Measurements from ENCODE around the gene IZUMO4.

The IZUMO4 gene, protein sequence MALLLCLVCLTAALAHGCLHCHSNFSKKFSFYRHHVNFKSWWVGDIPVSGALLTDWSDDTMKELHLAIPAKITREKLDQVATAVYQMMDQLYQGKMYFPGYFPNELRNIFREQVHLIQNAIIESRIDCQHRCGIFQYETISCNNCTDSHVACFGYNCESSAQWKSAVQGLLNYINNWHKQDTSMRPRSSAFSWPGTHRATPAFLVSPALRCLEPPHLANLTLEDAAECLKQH

GRCh38 chr19:2096480-2097202 lies at the start of gene IZUMO4:
TSS of gene IZUMO4 (plus strand) at chr19:2096915. CDS start at chr19:2096946, 31 bp downstream.
- H3K36me3 ChIP-seq (ENCODE audit: control insufficient read depth, insufficient read depth, low read length) = peaks cover 22% of the 10 kb centered on the region
- peak within 1 kb of the TSS; percentile 46; the same call in 1 of the 2 replicates for H3K27ac ChIP-seq (ENCODE audit: low read depth, low read length)
- H3K9ac ChIP-seq (ENCODE audit: low read length) = peak within 1 kb of the TSS; percentile 68
- no peaks in the 10 kb centered on the region for H3K27me3 ChIP-seq (ENCODE audit: control insufficient read depth, insufficient read depth, low read length)
- H3K4me1 ChIP-seq (ENCODE audit: control insufficient read depth, insufficient read depth, low read length) = peaks cover 5% of the 10 kb centered on the region; the same call in 1 of the 2 replicates
- H3K9me3 ChIP-seq (ENCODE audit: control insufficient read depth, insufficient read depth, low read depth, low read length) = no peaks in the 10 kb centered on the region
- H3K4me3 ChIP-seq (ENCODE audit: low read depth, low read length) = peak within 1 kb of the TSS; percentile 77

DNA sequence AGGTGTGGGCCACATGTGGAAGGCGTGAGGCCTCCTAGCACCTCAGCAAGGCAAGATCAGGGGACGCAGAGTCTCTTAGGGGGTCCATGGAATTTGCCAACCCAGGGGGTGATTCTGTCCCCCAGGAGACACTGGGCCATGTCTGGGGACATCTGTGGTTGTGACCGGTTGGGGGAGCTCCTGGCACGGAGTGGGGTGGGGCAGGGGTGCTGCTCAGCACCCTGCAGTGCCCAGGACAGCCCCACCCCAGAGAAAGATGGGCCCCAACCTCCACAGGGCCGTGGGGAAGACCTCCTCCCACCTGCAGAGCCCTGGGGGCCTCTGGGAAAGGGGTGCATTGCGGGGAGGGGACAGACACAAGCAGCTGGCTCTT lies 49.7 kb upstream of the IZUMO4 start:
- Histone ChIP-seq H3K27ac (ENCODE audit: low read depth, low read length) (no peak overlapping the region), H3K4me1 (ENCODE audit: control insufficient read depth, insufficient read depth, low read length) (peaks cover 28% of the 10 kb centered on the region), H3K36me3 (ENCODE audit: control insufficient read depth, insufficient read depth, low read length) (peaks cover 45% of the 10 kb centered on the region), H3K9ac (ENCODE audit: low read length) (no peak overlapping the region), H3K4me3 (ENCODE audit: low read depth, low read length) (no peak overlapping the region), H3K27me3 (ENCODE audit: control insufficient read depth, insufficient read depth, low read length) (no peaks in the 10 kb centered on the region), H3K9me3 (ENCODE audit: control insufficient read depth, insufficient read depth, low read depth, low read length) (no peaks in the 10 kb centered on the region)

DNA sequence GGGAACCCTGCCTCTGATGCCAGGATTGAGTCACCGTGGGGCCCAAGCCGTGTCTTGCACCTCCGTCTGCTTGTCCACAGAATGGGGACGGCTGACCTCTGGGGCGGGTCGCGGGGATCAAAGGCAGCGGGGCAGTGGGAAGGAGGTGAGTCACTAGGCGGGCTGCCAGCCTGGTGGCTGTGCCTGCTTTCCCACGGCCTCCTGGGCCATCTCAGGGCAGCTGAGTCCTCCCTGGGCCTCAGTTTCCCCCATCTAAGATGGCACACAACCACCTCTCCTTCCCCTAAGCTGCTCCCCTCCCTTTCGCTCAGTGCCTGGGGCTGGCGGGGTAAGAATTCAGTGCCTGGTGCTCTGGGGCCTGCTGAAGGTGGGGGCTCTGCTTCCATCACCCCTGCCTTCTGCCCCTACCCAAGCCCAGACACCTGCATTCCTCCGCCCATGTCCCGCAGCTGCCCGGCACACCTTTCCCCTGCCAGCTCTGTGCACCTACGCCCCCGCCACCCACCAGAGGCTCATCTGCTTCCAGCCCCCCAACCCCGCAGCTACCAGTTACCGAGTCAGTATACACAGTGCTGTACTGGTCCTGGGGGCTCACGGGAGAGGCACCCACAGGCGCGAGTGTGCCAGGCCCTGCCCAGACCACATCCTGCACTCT lies 49.1 kb upstream of the IZUMO4 start:
- no peaks in the 10 kb centered on the region for H3K27me3 ChIP-seq (ENCODE audit: control insufficient read depth, insufficient read depth, low read length)
- H3K4me3 ChIP-seq (ENCODE audit: low read depth, low read length) = no peak overlapping the region
- peaks cover 43% of the 10 kb centered on the region for H3K36me3 ChIP-seq (ENCODE audit: control insufficient read depth, insufficient read depth, low read length)
- H3K9me3 ChIP-seq (ENCODE audit: control insufficient read depth, insufficient read depth, low read depth, low read length) = no peaks in the 10 kb centered on the region
- H3K27ac ChIP-seq (ENCODE audit: low read depth, low read length) = no peak overlapping the region; the same call in 1 of the 2 replicates
- no peak overlapping the region for H3K9ac ChIP-seq (ENCODE audit: low read length)
- peaks cover 24% of the 10 kb centered on the region for H3K4me1 ChIP-seq (ENCODE audit: control insufficient read depth, insufficient read depth, low read length)

- Histone ChIP-seq H3K4me3 (ENCODE audit: low read depth, low read length) (no peak overlapping the region), H3K27ac (ENCODE audit: low read depth, low read length) (no peak overlapping the region; the same call in 1 of the 2 replicates), H3K9ac (ENCODE audit: low read length) (no peak overlapping the region), H3K36me3 (ENCODE audit: control insufficient read depth, insufficient read depth, low read length) (peaks cover 36% of the 10 kb centered on the region), H3K9me3 (ENCODE audit: control insufficient read depth, insufficient read depth, low read depth, low read length) (no peaks in the 10 kb centered on the region), H3K4me1 (ENCODE audit: control insufficient read depth, insufficient read depth, low read length) (peaks cover 17% of the 10 kb centered on the region; the same call in 1 of the 2 replicates), H3K27me3 (ENCODE audit: control insufficient read depth, insufficient read depth, low read length) (no peaks in the 10 kb centered on the region)
Measured at GRCh38 chr19:2048104-2048958, 48.4 kb upstream of the IZUMO4 start.

- H3K27ac ChIP-seq (ENCODE audit: low read depth, low read length) = no peak overlapping the region
- no peaks in the 10 kb centered on the region for H3K27me3 ChIP-seq (ENCODE audit: control insufficient read depth, insufficient read depth, low read length)
- peaks cover 17% of the 10 kb centered on the region; the same call in 1 of the 2 replicates for H3K4me1 ChIP-seq (ENCODE audit: control insufficient read depth, insufficient read depth, low read length)
- H3K9ac ChIP-seq (ENCODE audit: low read length) = peak overlapping the region; percentile 79
- peaks cover 33% of the 10 kb centered on the region for H3K36me3 ChIP-seq (ENCODE audit: control insufficient read depth, insufficient read depth, low read length)
- peak overlapping the region; percentile 95 for H3K4me3 ChIP-seq (ENCODE audit: low read depth, low read length)
- no peaks in the 10 kb centered on the region for H3K9me3 ChIP-seq (ENCODE audit: control insufficient read depth, insufficient read depth, low read depth, low read length)
Measured at GRCh38 chr19:2048959-2049740, 47.6 kb upstream of the IZUMO4 start.

DNA sequence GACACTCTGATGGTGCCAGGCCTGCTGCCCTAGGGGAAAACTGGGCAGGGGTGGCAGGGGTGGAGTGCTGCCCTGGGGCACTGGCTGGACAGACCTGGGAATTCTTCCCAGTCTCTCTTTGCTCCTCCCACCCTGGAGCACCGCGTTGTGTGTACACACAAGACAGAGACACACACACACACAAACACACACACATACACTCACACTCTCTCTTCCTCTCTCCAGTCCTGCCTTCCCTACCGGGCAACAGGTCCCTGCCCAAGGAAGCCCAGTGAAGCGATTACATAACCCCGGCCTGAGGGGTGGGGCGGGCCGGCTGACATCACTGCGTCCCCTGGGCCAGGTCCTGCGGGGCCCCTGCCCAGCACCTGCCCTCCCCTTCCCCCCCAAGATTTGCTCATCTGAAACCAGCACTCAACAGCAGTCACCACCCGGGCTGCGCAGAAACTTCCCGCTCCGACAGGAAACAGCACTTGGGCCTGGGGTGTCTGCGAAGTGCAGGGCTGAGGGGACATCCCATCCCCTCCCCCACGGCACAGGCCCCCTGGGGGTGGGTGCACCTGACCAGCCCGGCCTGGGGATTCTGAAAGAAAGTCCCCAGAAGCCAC lies 46.9 kb upstream of the IZUMO4 start:
- H3K36me3 ChIP-seq (ENCODE audit: control insufficient read depth, insufficient read depth, low read length) = peaks cover 29% of the 10 kb centered on the region
- peaks cover 17% of the 10 kb centered on the region; the same call in 1 of the 2 replicates for H3K4me1 ChIP-seq (ENCODE audit: control insufficient read depth, insufficient read depth, low read length)

GRCh38 chr19:2050349-2050990 lies 46.2 kb upstream of the IZUMO4 start:
- H3K9me3 ChIP-seq (ENCODE audit: control insufficient read depth, insufficient read depth, low read depth, low read length) = no peaks in the 10 kb centered on the region
- H3K27me3 ChIP-seq (ENCODE audit: control insufficient read depth, insufficient read depth, low read length) = no peaks in the 10 kb centered on the region
- peak overlapping the region; percentile 79 for H3K9ac ChIP-seq (ENCODE audit: low read length)
- peak overlapping the region; percentile 77; the same call in 1 of the 2 replicates for H3K27ac ChIP-seq (ENCODE audit: low read depth, low read length)
- H3K4me3 ChIP-seq (ENCODE audit: low read depth, low read length) = peak overlapping the region; percentile 95
- peaks cover 22% of the 10 kb centered on the region for H3K36me3 ChIP-seq (ENCODE audit: control insufficient read depth, insufficient read depth, low read length)
- peaks cover 18% of the 10 kb centered on the region; the same call in 1 of the 2 replicates for H3K4me1 ChIP-seq (ENCODE audit: control insufficient read depth, insufficient read depth, low read length)

More for the DNA sequence above, 46.9 kb upstream of the IZUMO4 start:
- Histone ChIP-seq H3K27me3 (ENCODE audit: control insufficient read depth, insufficient read depth, low read length) (no peaks in the 10 kb centered on the region), H3K4me3 (ENCODE audit: low read depth, low read length) (peak overlapping the region; percentile 95), H3K9ac (ENCODE audit: low read length) (peak overlapping the region; percentile 79), H3K9me3 (ENCODE audit: control insufficient read depth, insufficient read depth, low read depth, low read length) (no peaks in the 10 kb centered on the region), H3K27ac (ENCODE audit: low read depth, low read length) (peak overlapping the region; percentile 77; the same call in 1 of the 2 replicates)

DNA sequence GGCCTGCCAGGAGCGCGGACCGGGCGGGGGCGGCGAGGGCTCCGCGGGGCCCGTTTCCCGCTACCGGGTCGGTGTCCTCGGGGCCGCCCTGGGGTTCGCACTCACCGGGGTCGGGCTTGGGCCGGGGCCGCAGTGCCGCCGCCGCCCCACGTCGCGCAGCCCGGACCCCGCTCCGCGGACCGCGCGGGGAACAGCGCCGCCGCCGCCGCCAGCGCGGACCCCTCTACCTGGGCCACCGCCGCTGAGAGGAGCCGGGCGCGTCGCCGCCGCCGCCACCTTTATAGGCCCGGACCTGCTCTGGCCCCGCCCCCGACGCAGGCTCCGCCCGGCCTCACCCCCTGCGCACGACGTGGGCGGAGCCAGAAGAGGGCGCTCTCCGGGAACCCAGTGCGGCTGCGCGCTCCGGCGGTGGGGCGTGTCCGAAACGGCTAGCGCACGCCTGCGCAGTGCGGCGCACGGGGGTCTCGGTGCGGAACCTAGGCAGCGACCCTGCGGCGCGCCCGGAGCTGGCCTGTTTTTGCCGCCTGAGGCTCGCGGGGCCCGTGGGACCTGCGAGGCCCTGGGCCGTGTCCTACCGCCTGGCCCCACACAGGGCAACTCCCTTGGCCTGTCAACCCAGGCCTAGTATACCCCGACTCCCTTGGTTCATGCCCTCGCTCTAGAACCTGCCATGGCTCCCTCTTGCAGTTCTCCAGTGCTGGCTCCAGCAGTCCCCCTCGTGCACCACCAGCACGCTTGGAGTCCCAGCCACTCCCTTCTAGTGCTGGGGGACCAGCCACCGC lies 45.5 kb upstream of the IZUMO4 start, which contains the start of gene MKNK2:
TSS of gene MKNK2 (minus strand) at position 254 of the 782 bp plus-strand sequence. CDS start 393 bp downstream, outside the sequence.
- H3K27me3 ChIP-seq (ENCODE audit: control insufficient read depth, insufficient read depth, low read length) = no peaks in the 10 kb centered on the region
- peaks cover 24% of the 10 kb centered on the region; the same call in 1 of the 2 replicates for H3K4me1 ChIP-seq (ENCODE audit: control insufficient read depth, insufficient read depth, low read length)
- peak within 1 kb of the TSS; percentile 79 for H3K9ac ChIP-seq (ENCODE audit: low read length)
- peak within 1 kb of the TSS; percentile 95 for H3K4me3 ChIP-seq (ENCODE audit: low read depth, low read length)
- peaks cover 16% of the 10 kb centered on the region for H3K36me3 ChIP-seq (ENCODE audit: control insufficient read depth, insufficient read depth, low read length)
- H3K27ac ChIP-seq (ENCODE audit: low read depth, low read length) = peak within 1 kb of the TSS; percentile 77; the same call in 1 of the 2 replicates
- no peaks in the 10 kb centered on the region for H3K9me3 ChIP-seq (ENCODE audit: control insufficient read depth, insufficient read depth, low read depth, low read length)
